PC-3 (cell line): ENCODE measurements around the gene KPNA5. TPM values are rescaled to one million over a fixed set of nuclear protein-coding genes. Genes with fewer than 3 reads are reported as not detected.
A peak's percentile ranks its signal among the peaks of the same experiment; 100 is the strongest.

Experiments
- ATAC-seq: fragments of 200-7000 bp; cut with Tn5 transposase; 2 replicates; pipeline ENCODE4 v1.9.1; 2020; ENCODE audit warnings: mild to moderate bottlenecking, moderate library complexity
- BruUV-seq: library from RNA; stranded (reverse); fragments of 400-500 nt; replicated peaks from 2 replicates; lab custom pipeline; 2021; lab: Mats Ljungman, UMichigan
- CTCF ChIA-PET: fragments of 300-600 bp; sonication (Branson Sonifier 250); formaldehyde crosslinking; loops from one replicate; lab custom pipeline; 2022; ENCODE audit warnings: antibody characterized with exemption; lab: Charles Lee
- POLR2A ChIA-PET: fragments of 300-600 bp; sonication (Branson Sonifier 250); formaldehyde crosslinking; loops from one replicate; lab custom pipeline; 2022; ENCODE audit warnings: antibody characterized with exemption; ENCODE audit not compliant: unreplicated experiment; lab: Charles Lee
- DNase-seq: peaks from one replicate; pipeline ENCODE4 v3.0.0-alpha.2; 2015
- H2AFZ ChIP-seq: fragments of 300-600 bp; sonication (generic); 2 replicates; pipeline ENCODE4 v1.6.0; 2016; ENCODE audit warnings: antibody characterized with exemption, low read length
- H3F3A ChIP-seq: fragments of 300-600 bp; sonication (generic); one replicate; pipeline ENCODE4 v1.6.0; 2017; ENCODE audit warnings: antibody characterized with exemption, low read length, control low read depth, mild to moderate bottlenecking; ENCODE audit not compliant: unreplicated experiment
- H3K27ac ChIP-seq: fragments of 300-600 bp; sonication (generic); 2 replicates; pipeline ENCODE4 v1.5.1; 2016; ENCODE audit warnings: mild to moderate bottlenecking, low read length
- H3K27me3 ChIP-seq: fragments of 300-600 bp; sonication (generic); 2 replicates; pipeline ENCODE4 v1.6.1; 2016; ENCODE audit warnings: low read length, mixed read lengths
- H3K36me3 ChIP-seq: fragments of 300-600 bp; sonication (generic); 2 replicates; pipeline ENCODE4 v1.6.1; 2016; ENCODE audit warnings: low read depth, mixed run types, low read length, mixed read lengths
- H3K4me1 ChIP-seq: fragments of 300-600 bp; sonication (generic); 2 replicates; pipeline ENCODE4 v1.5.1; 2016; ENCODE audit warnings: low read length; ENCODE audit not compliant: insufficient read depth
- H3K4me2 ChIP-seq: fragments of 300-600 bp; sonication (generic); 2 replicates; pipeline ENCODE4 v1.6.0; 2016; ENCODE audit warnings: low read length
- H3K4me3 ChIP-seq: fragments of 300-600 bp; sonication (generic); 2 replicates; pipeline ENCODE4 v1.5.1; 2016; ENCODE audit warnings: mild to moderate bottlenecking, low read length, mixed read lengths
- H3K79me2 ChIP-seq: fragments of 300-600 bp; sonication (generic); 2 replicates; pipeline ENCODE4 v1.6.1; 2017; ENCODE audit warnings: low read length, mixed read lengths
- H3K9ac ChIP-seq: fragments of 300-600 bp; sonication (generic); 2 replicates; pipeline ENCODE4 v1.6.0; 2016; ENCODE audit warnings: mild to moderate bottlenecking, low read length
- H3K9me2 ChIP-seq: fragments of 300-600 bp; sonication (generic); replicated peaks from 2 replicates; pipeline ENCODE4 v1.6.1; 2016; ENCODE audit warnings: mixed run types, low read length, mixed read lengths
- H3K9me3 ChIP-seq: fragments of 300-600 bp; sonication (generic); 2 replicates; pipeline ENCODE4 v1.6.1; 2016; ENCODE audit warnings: low read length, mixed read lengths
- H4K20me1 ChIP-seq: fragments of 300-600 bp; sonication (generic); 2 replicates; pipeline ENCODE4 v1.6.1; 2016; ENCODE audit warnings: low read length, mixed read lengths
- CTCF ChIP-seq: fragments of 300-600 bp; sonication (generic); conservative IDR thresholded peaks from 2 replicates; pipeline ENCODE4 v1.5.1; 2017; ENCODE audit warnings: antibody characterized with exemption, low read depth, mild to moderate bottlenecking, low read length
- EZH2 ChIP-seq: fragments of 300-600 bp; sonication (generic); IDR thresholded peaks from one replicate; pipeline ENCODE4 v1.6.1; 2017; ENCODE audit warnings: antibody characterized with exemption, mild to moderate bottlenecking, low read length; ENCODE audit not compliant: unreplicated experiment
- EZH2phosphoT487 ChIP-seq: fragments of 300-600 bp; sonication (generic); IDR thresholded peaks from 2 replicates; pipeline ENCODE4 v1.6.1; 2018; ENCODE audit warnings: mild to moderate bottlenecking, antibody characterized with exemption, low read length, borderline replicate concordance
- intact Hi-C: fragments of 100-400 bp; cut with micrococcal nuclease; formaldehyde crosslinking; loops from 2 replicates; pipeline ENCODE4 v1.9.0; 2023
- total RNA-seq: library from RNA; depleted of rRNA; stranded (reverse); fragments of >200 nt; gene quantifications from 2 replicates; pipeline ENCODE4 v1.2.3, GENCODE V29; 2014; rRNA removed

The KPNA5 gene
- total RNA-seq, 1 experiment from 2014 or later, result 4.9 TPM

GRCh38 chr6:116779573-116780164, 98.7 kb downstream of the KPNA5 start:
- H3K9ac ChIP-seq, result no peak overlapping the region
- H3K79me2 ChIP-seq, result no peaks in the 10 kb centered on the region
- H3K27ac ChIP-seq, result no peak overlapping the region
- H3K27me3 ChIP-seq, result no peaks in the 10 kb centered on the region
- H3K4me3 ChIP-seq, result no peak overlapping the region
- ChIA-PET CTCF (no interaction called here), POLR2A (no interaction called here)
- peak; percentile 43; the same call in 1 of the 2 replicates for ATAC-seq
- no peaks in the 10 kb centered on the region for H4K20me1 ChIP-seq
- DNase-seq, result peak; percentile 67
- H3K9me3 ChIP-seq, result no peaks in the 10 kb centered on the region
- intact Hi-C loops, result loop anchor here (1.0 kb wide), 2 partner anchors 68 to 190 kb away; no protein-coding TSS in a partner anchor
- H3K36me3 ChIP-seq, result no peaks in the 10 kb centered on the region
- no peaks in the 10 kb centered on the region for H3K9me2 ChIP-seq
- BruUV-seq, result no TSS peak
- TF ChIP-seq EZH2 (no peak), CTCF (peak; percentile 61)
- no peaks in the 10 kb centered on the region for H3F3A ChIP-seq
- no peaks in the 10 kb centered on the region for H3K4me1 ChIP-seq
- H2AFZ ChIP-seq, result peak overlapping the region; percentile 43; the same call in 1 of the 2 replicates
- peak overlapping the region; percentile 42 for H3K4me2 ChIP-seq

GRCh38 chr6:116783852-116784251, 102.8 kb downstream of the KPNA5 start:
- no peaks in the 10 kb centered on the region for H3K9me2 ChIP-seq
- ChIA-PET CTCF (no interaction called here), POLR2A (no interaction called here)
- BruUV-seq, result no TSS peak
- no peaks in the 10 kb centered on the region for H3K36me3 ChIP-seq
- H3K79me2 ChIP-seq, result no peaks in the 10 kb centered on the region
- H4K20me1 ChIP-seq, result no peaks in the 10 kb centered on the region
- no peak for DNase-seq
- no peaks in the 10 kb centered on the region for H3K9me3 ChIP-seq
- no peak overlapping the region for H3K9ac ChIP-seq
- TF ChIP-seq EZH2, result no peak
- no peak for TF ChIP-seq EZH2phosphoT487
- no peak for TF ChIP-seq CTCF
- H2AFZ ChIP-seq, result no peak overlapping the region
- no peak overlapping the region for H3K27ac ChIP-seq
- intact Hi-C loops, result no loop called here
- no peaks in the 10 kb centered on the region for H3F3A ChIP-seq
- H3K4me3 ChIP-seq, result no peak overlapping the region
- H3K27me3 ChIP-seq, result no peaks in the 10 kb centered on the region
- ATAC-seq, result no peak; the same call in 1 of the 2 replicates
- H3K4me2 ChIP-seq, result no peak overlapping the region
- H3K4me1 ChIP-seq, result no peaks in the 10 kb centered on the region

Other genes with a start within 250 kb of the KPNA5 start
- gene CALHM6, start 219.8 kb upstream of the KPNA5 start, total RNA-seq, result not detected in 2 replicates
- not detected in 2 replicates for gene CALHM5, start 169.6 kb upstream of the KPNA5 start, total RNA-seq
- not detected in 2 replicates for gene TRAPPC3L, start 135.5 kb upstream of the KPNA5 start, total RNA-seq
- gene CALHM4, start 127.5 kb upstream of the KPNA5 start, total RNA-seq, result not detected in 2 replicates
- 18.4 and 24.6 TPM in 2 replicates for gene RWDD1, start 109.7 kb upstream of the KPNA5 start, total RNA-seq
- 0.04 TPM in 1 of 2 replicates, not detected in the other for gene RSPH4A, start 64.7 kb upstream of the KPNA5 start, total RNA-seq
- gene ZUP1, start 12.4 kb upstream of the KPNA5 start, total RNA-seq, result 2.7 and 6.3 TPM in 2 replicates
- not detected in 2 replicates for gene FAM162B, start 84.5 kb downstream of the KPNA5 start, total RNA-seq
- not detected in 2 replicates for gene GPRC6A, start 147.9 kb downstream of the KPNA5 start, total RNA-seq
- 0.15 and 0.17 TPM in 2 replicates for gene RFX6, start 196.0 kb downstream of the KPNA5 start, total RNA-seq